CD14-positive monocyte (primary cell): ENCODE measurements around the gene PICK1. TPM values are rescaled to one million over a fixed set of nuclear protein-coding genes. Genes with fewer than 3 reads are reported as not detected.
"Not testable (repeated sequence)": the region's sequence is repeated elsewhere in the genome, so short reads cannot be mapped to it uniquely, and the experiment has no call there.

Experiments used
- DNase-seq, 3 donors: peaks; one replicate each; pipeline ENCODE4 v3.0.0-alpha.2; 2011 to 2022
- H2AFZ ChIP-seq: 2 replicates; pipeline ENCODE4 v1.6.0; 2012; ENCODE audit warnings: mild to moderate bottlenecking, low read depth, low read length, inconsistent platforms; ENCODE audit not compliant: insufficient read depth, poor library complexity, severe bottlenecking
- H3K27ac ChIP-seq, 2 donors: 1 replicate in 1 of 2; 2 replicates in 1 of 2; pipeline ENCODE4 v1.5.1; 2012 to 2013; ENCODE audit warnings: low read length in 2 of 2, control low read depth in 1 of 2, inconsistent platforms in 1 of 2, low read depth in 1 of 2, mild to moderate bottlenecking in 1 of 2
- H3K27me3 ChIP-seq, 2 donors: one replicate each; pipeline versions ENCODE4 v1.6.0 to v1.6.1; 2011 to 2013; ENCODE audit warnings: low read length in 2 of 2; ENCODE audit not compliant: control insufficient read depth in 2 of 2, insufficient read depth in 2 of 2
- H3K36me3 ChIP-seq, 2 donors: replicated peaks in 1 of 2; 1 replicate in 1 of 2; 2 replicates in 1 of 2; pipeline versions ENCODE4 v1.5.1 to v1.6.1; 2012 to 2013; ENCODE audit warnings: low read length in 2 of 2, control low read depth in 1 of 2, inconsistent platforms in 1 of 2, mild to moderate bottlenecking in 1 of 2; ENCODE audit not compliant: insufficient read depth in 2 of 2, control insufficient read depth in 1 of 2
- H3K4me1 ChIP-seq, 2 donors: 1 replicate in 1 of 2; 2 replicates in 1 of 2; pipeline versions ENCODE4 v1.5.1 to v1.6.1; 2012 to 2013; ENCODE audit warnings: low read length in 2 of 2, control low read depth in 1 of 2, inconsistent platforms in 1 of 2, mild to moderate bottlenecking in 1 of 2, moderate library complexity in 1 of 2; ENCODE audit not compliant: insufficient read depth in 2 of 2, control insufficient read depth in 1 of 2
- H3K4me2 ChIP-seq: replicated peaks from 2 replicates; pipeline ENCODE3; 2012; ENCODE audit warnings: low read length, moderate library complexity, mild to moderate bottlenecking; ENCODE audit not compliant: poor library complexity, severe bottlenecking; ENCODE audit errors: extremely low read depth
- H3K4me3 ChIP-seq, 3 experiments: fragments of 200-600 bp in 1 of 3; sonication (generic) in 1 of 3; replicated peaks in 1 of 3; 1 replicate in 2 of 3; 2 replicates in 1 of 3; pipeline ENCODE4 v1.5.1; 2011 to 2013; ENCODE audit warnings: low read length in 3 of 3, mild to moderate bottlenecking in 3 of 3, control low read depth in 2 of 3, low read depth in 2 of 3, inconsistent platforms in 1 of 3, moderate library complexity in 1 of 3
- H3K79me2 ChIP-seq: 2 replicates; pipeline ENCODE4 v1.6.0; 2012; ENCODE audit warnings: mild to moderate bottlenecking, control low read depth, inconsistent platforms, low read length, moderate library complexity; ENCODE audit not compliant: insufficient read depth
- H3K9ac ChIP-seq: 2 replicates; pipeline ENCODE4 v1.6.0; 2017; ENCODE audit warnings: low read length, mild to moderate bottlenecking; ENCODE audit not compliant: insufficient read depth, poor library complexity, severe bottlenecking
- H3K9me3 ChIP-seq, 2 donors: replicated peaks in 1 of 2; 1 replicate in 1 of 2; 2 replicates in 1 of 2; pipeline versions ENCODE4 v1.5.1 to v1.6.1; 2012 to 2013; ENCODE audit warnings: low read length in 2 of 2, control low read depth in 1 of 2; ENCODE audit not compliant: control insufficient read depth in 1 of 2, insufficient read depth in 1 of 2
- H4K20me1 ChIP-seq: 2 replicates; pipeline ENCODE4 v1.6.0; 2012; ENCODE audit warnings: mild to moderate bottlenecking, low read length, control low read depth, moderate library complexity; ENCODE audit not compliant: insufficient read depth
- H3K27ac Mint-ChIP-seq, 7 donors: one replicate each; pipeline ENCODE4 v1.8.0; 2020; ENCODE audit warnings: mild to moderate bottlenecking in 7 of 7, mixed read lengths in 7 of 7, moderate library complexity in 6 of 7, inconsistent platforms in 2 of 7
- H3K27me3 Mint-ChIP-seq, 3 donors: one replicate each; pipeline ENCODE4 v1.8.0; 2021 to 2022; ENCODE audit warnings: low read depth in 3 of 3, mild to moderate bottlenecking in 3 of 3, mixed read lengths in 3 of 3, moderate library complexity in 3 of 3, inconsistent platforms in 1 of 3
- H3K36me3 Mint-ChIP-seq, 2 donors: one replicate each; pipeline ENCODE4 v1.8.0; 2020; ENCODE audit warnings: mixed read lengths in 2 of 2, inconsistent platforms in 1 of 2, mild to moderate bottlenecking in 1 of 2
- H3K4me1 Mint-ChIP-seq: one replicate; pipeline ENCODE4 v1.8.0; 2020; ENCODE audit warnings: mild to moderate bottlenecking, mixed read lengths
- H3K4me3 Mint-ChIP-seq, 2 donors: one replicate each; pipeline ENCODE4 v1.8.0; 2020; ENCODE audit warnings: mild to moderate bottlenecking in 2 of 2, mixed read lengths in 2 of 2, moderate library complexity in 1 of 2
- H3K9me3 Mint-ChIP-seq, 7 donors: one replicate each; pipeline ENCODE4 v1.8.0; 2020 to 2022; ENCODE audit warnings: mixed read lengths in 7 of 7, mild to moderate bottlenecking in 6 of 7, moderate library complexity in 6 of 7, inconsistent platforms in 2 of 7
- WGBS: methylation state at CpG from one replicate; pipeline ENCODE4 v1.1.5; 2013; ENCODE audit warnings: missing lambda C conversion rate; ENCODE audit not compliant: insufficient coverage; 5-methylcytosine and 5-hydroxymethylcytosine counted together
- intact Hi-C, 2 donors: fragments of 100-400 bp; cut with micrococcal nuclease; formaldehyde crosslinking; loops; one replicate each; pipeline versions ENCODE4 v1.15.0 to v1.15.1; 2023
- polyA plus RNA-seq, 3 donors: library from polyadenylated mRNA; depleted of rRNA in 1 of 3; unstranded in 2 of 3; stranded (reverse) in 1 of 3; fragments of 300-500 nt in 2 of 3; fragments of >200 nt in 1 of 3; fragmentation: Illumina TruSeq in 2 of 3; gene quantifications; 1 replicate in 2 of 3; 2 replicates in 1 of 3; pipeline ENCODE4 v1.2.3, GENCODE V29; 2012 to 2021
- TF ChIP-seq, protein P1 (sequence below): fragments of 200-600 bp; IDR thresholded peaks from one replicate; pipeline ENCODE4 v1.8.0; 2022; ENCODE audit warnings: antibody characterized with exemption, mild to moderate bottlenecking

PICK1 gene
- polyA plus RNA-seq, 3 donors, result 6.4 to 16.9 (median 7.2) TPM

DNA sequence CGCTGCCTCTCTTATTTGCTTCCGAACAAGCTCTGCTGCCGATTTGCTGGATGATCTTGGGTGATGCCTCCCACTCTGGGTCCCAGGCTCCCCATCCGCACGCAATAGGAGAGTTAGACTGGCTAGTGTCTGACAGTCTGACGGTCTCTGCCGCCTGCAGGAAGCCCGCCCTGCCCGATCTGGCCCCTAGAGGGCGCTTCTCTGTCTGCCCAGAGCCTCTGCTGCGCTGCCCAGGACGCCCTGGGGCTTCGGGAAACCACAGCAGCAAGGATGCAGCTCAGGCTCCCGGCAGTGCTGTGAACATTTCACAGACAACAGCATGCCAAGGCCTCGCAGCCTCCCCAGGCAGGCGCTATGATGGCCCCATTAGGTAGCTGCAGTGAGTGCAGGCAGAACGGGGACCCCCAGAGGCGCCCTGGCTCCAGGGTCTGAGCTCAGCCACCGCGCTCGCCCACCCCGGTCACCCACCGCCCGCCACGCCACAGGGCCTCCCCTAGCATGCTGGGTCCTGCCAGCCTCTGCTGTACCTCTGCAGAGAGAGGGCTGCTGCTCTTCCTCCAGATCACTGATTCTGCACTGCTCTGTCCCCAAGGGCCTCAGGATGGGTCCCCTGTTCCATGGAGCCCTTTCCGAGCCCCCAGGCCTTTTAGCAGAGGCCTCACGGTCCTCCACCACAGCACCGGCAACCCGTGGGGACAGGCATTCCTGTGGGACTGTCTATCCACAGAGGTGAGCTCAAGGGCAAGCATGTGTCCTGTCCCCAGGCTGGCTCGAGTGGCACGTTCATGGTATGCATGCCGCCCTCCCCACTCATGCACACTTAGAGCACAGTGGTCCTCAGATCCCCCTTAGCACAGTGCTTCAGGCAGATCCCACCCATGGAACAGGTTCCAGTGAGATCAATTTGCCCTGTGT lies 57.5 kb downstream of the PICK1 start:
- H3K4me1 ChIP-seq, result no peaks in the 10 kb centered on the region
- H3K27ac ChIP-seq, result no peak overlapping the region
- Mint-ChIP-seq H3K27me3 (peaks cover 1% of the 10 kb centered on the region in 3 donors), H3K27ac (no peak overlapping the region), H3K9me3 (peaks cover 0 to 1% (median 0%) of the 10 kb centered on the region in 7 donors), H3K4me1 (no peaks in the 10 kb centered on the region), H3K36me3 (no peaks in the 10 kb centered on the region), H3K4me3 (no peak overlapping the region)
- no peaks in the 10 kb centered on the region for H4K20me1 ChIP-seq
- TF ChIP-seq, protein P1, sequence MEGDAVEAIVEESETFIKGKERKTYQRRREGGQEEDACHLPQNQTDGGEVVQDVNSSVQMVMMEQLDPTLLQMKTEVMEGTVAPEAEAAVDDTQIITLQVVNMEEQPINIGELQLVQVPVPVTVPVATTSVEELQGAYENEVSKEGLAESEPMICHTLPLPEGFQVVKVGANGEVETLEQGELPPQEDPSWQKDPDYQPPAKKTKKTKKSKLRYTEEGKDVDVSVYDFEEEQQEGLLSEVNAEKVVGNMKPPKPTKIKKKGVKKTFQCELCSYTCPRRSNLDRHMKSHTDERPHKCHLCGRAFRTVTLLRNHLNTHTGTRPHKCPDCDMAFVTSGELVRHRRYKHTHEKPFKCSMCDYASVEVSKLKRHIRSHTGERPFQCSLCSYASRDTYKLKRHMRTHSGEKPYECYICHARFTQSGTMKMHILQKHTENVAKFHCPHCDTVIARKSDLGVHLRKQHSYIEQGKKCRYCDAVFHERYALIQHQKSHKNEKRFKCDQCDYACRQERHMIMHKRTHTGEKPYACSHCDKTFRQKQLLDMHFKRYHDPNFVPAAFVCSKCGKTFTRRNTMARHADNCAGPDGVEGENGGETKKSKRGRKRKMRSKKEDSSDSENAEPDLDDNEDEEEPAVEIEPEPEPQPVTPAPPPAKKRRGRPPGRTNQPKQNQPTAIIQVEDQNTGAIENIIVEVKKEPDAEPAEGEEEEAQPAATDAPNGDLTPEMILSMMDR, result peak; percentile 87
- DNase-seq, result peak; percentile 67 to 77 (median 73)
- no peak overlapping the region for H3K4me3 ChIP-seq
- no peak overlapping the region for H3K4me2 ChIP-seq
- H3K27me3 ChIP-seq, result no peaks in the 10 kb centered on the region
- WGBS, result 63% methylated on average over 31 of the region's 32 CpGs
- H2AFZ ChIP-seq, result peak overlapping the region; percentile 0
- intact Hi-C loops, result loop anchor here (2.0 to 5.0 kb wide), 4 partner anchors 42 to 238 kb away; no protein-coding TSS in a partner anchor
- no peaks in the 10 kb centered on the region for H3K9me3 ChIP-seq
- H3K36me3 ChIP-seq, result no peaks in the 10 kb centered on the region
- H3K9ac ChIP-seq, result no peak overlapping the region
- H3K79me2 ChIP-seq, result no peaks in the 10 kb centered on the region

DNA sequence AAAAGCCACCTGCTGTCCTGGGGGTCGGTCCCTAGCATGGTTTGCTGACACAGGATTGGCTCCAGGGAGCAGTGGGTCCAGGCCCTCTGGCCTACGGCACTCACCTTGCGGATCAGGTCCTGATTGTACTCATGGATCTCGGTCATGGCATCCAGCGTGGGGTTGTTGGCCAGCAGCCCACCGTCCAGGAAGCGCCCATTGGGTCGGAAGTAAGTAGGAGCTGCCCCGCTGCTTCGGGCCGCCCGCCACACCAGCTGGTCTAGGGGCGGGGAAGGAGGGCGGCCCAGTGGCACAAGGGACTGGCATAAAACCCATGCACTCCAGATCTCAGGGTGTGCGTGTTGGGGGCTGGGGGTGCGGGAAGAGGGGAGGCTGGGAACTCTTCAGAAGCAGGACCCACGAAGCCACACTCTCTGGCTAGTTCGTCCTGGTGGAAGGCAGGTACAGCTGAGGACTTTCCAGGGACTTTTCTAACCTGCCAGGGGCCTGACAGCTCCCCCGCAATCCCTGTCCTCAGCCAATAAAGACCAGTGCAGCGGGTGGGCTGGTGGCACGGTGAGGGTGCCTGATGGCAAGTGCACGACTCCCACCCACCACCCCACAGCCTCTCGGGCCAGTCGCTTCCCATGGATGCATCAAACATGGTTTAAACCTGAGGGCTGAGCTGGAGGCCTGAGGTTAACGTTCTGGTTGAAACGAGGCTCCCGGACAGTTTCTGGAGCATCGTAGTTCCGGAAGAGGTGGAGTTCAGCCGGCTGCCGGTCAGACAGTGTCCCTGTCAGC lies 58.4 kb downstream of the PICK1 start:
- no peak overlapping the region for H2AFZ ChIP-seq
- Mint-ChIP-seq H3K27ac (no peak overlapping the region), H3K36me3 (no peaks in the 10 kb centered on the region), H3K4me1 (no peaks in the 10 kb centered on the region), H3K27me3 (peaks cover 0 to 1% (median 1%) of the 10 kb centered on the region in 3 donors), H3K4me3 (no peak overlapping the region), H3K9me3 (no peaks in the 10 kb centered on the region)
- no peak overlapping the region for H3K4me2 ChIP-seq
- H3K79me2 ChIP-seq, result no peaks in the 10 kb centered on the region
- TF ChIP-seq, protein P1, result no peak
- H3K9me3 ChIP-seq, result no peaks in the 10 kb centered on the region
- DNase-seq, result no peak
- H3K9ac ChIP-seq, result no peak overlapping the region
- no peaks in the 10 kb centered on the region for H3K36me3 ChIP-seq
- intact Hi-C loops, result loop anchor here (2.0 to 5.0 kb wide), 2 partner anchors 112 to 113 kb away; no protein-coding TSS in a partner anchor
- H3K27ac ChIP-seq, result no peak overlapping the region
- H3K4me1 ChIP-seq, result no peaks in the 10 kb centered on the region
- H3K4me3 ChIP-seq, result no peak overlapping the region
- no peaks in the 10 kb centered on the region for H3K27me3 ChIP-seq
- no peaks in the 10 kb centered on the region for H4K20me1 ChIP-seq
- WGBS, result 98% methylated on average over 23 of the region's 31 CpGs

DNA sequence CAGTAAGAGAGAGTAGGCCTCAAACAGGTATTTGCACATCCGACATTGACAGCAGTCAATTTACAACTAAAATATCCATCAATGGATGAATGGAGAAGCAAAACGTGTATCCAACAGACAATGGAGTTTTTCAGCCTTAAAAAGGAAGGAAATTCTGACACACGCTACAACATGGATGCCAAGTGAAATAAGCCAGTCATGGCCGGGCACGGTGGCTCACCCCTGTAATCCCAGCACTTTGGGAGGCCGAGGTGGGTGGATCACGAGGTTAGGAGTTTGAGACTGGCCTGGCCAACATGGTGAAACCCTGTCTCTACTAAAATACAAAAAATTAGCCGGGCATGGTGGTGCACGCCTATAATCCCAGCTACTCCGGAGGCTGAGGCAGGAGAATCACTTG lies 60.4 kb downstream of the PICK1 start:
- not testable (repeated sequence) for H3K9me3 ChIP-seq, H3K4me2 ChIP-seq, H3K4me1 ChIP-seq, H3K36me3 Mint-ChIP-seq, H3K4me1 Mint-ChIP-seq, H2AFZ ChIP-seq, H3K4me3 Mint-ChIP-seq, DNase-seq, H3K27ac ChIP-seq, H3K27me3 ChIP-seq, H4K20me1 ChIP-seq, H3K9me3 Mint-ChIP-seq, H3K27me3 Mint-ChIP-seq, H3K79me2 ChIP-seq, H3K36me3 ChIP-seq, H3K4me3 ChIP-seq, H3K9ac ChIP-seq
- WGBS, result 93% methylated on average over 5 of the region's 10 CpGs
- intact Hi-C loops, result loop anchor here in 1 of 2 donors (5.0 kb wide), 1 partner anchor 110 kb away; no protein-coding TSS in a partner anchor
- peak overlapping the region in 1 of 7 donors; percentile 21 for H3K27ac Mint-ChIP-seq
